GM18526 (cell line): ENCODE results near the gene ANO1.

Experiments
- POLR2A ChIP-seq: IDR thresholded peaks from 3 replicates; pipeline ENCODE4 v1.6.1; 2011; ENCODE audit not compliant: insufficient read length; ENCODE audit errors: extremely low read depth

ANO1 gene

DNA sequence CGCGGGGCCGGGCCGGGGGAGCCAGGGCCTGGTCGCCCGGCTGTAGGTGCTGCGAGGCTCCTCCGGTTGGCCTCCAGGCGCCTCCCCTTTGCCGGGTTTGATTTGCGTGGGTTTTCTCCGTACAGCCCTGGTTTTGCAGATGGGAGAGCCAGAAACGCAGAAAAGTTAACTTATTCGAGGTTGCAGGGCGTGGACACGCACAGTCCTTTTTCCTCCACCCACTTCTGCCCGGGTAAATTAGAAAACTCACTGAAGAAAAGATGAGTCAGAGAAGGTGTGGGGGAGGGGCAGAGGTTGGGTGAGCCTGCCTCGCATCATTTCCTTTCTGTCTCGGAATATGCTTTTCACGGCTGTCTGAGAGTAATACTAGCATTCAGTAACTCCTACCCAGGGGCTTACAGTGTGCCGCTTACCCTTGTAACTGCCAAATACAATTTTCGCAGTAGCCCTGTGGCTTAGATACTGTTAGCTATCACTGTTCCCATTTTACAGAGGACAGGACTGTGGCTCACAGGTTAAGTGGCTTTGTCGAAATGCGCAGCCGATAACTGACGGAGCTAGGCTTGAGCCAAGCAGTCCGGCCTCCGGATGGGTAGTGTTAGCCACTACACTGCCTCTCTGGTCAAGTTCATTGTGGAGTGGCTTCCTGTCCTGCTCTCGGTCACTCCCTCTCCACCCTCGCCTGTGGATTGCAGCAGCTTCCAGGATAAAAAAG is 125.8 kb downstream of the ANO1 start:
- no peak for TF ChIP-seq POLR2A

DNA sequence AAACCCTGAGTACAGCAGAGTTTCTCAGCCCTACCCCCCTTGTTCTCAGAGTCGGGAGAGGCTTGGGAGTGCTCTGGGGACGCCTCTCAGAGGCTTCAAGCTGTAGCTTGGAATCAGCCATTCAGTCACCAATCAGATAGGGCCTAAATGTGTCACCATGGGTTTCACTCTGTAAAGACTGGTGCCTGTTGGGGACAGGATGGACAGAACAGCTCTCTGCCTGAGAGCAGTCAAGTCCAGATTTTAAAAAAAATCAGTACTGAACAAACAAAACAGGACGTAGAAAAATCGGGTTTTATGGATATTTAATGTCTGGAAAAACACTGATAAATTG is 126.3 kb downstream of the ANO1 start:
- no peak for TF ChIP-seq POLR2A

DNA sequence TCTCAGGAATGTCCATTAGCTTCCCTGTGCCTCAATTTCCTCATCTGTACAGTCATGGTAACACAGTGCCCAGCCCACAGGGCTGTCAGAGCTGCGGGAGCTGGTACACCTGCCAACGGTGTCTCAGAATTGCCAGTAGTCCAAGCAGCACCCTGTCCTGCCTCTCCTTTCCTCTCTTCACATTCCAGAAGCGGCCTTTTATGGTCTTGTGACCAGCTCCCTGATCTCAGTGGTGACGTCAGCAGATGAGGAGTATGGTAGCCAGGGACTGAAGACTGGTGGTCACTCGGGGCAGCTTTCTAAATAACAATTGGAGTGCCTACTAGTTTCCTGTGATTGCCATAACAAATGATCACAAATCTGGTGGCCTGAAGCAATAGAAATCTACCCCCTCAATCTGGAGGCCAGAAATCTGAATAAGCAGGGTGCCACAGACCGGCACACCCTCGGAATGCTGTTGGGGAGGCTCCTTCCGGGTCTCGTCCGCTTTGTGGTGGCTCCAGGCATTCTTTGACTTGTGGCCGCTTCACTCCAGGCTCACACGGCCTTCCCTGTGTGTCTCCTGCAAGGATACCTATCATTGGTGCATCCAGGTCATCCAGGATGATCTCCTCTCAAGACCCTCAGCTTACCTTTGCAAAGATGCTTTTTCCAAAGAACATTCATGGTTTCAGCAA is 127.1 kb downstream of the ANO1 start:
- TF ChIP-seq POLR2A: no peak

DNA sequence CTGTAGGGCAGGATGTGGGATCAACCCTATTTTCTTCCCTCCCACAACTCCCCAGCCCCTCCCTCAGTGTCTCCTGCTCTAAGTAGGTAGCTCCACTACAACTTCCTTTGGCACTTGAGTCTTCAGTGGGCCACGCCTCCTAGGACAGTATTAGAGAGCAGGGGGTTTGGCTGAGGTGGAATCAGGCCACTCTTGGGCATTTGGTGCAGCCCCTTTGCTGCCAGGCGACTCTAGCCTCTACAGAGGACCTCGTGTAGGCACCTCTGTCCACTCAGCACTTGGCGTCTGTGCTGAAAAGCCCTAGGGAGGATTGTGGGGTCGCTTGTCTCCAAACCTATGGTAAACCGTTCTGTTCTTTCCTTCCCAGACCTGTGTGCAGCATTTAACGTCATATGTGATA is 127.6 kb downstream of the ANO1 start:
- no peak for TF ChIP-seq POLR2A

DNA sequence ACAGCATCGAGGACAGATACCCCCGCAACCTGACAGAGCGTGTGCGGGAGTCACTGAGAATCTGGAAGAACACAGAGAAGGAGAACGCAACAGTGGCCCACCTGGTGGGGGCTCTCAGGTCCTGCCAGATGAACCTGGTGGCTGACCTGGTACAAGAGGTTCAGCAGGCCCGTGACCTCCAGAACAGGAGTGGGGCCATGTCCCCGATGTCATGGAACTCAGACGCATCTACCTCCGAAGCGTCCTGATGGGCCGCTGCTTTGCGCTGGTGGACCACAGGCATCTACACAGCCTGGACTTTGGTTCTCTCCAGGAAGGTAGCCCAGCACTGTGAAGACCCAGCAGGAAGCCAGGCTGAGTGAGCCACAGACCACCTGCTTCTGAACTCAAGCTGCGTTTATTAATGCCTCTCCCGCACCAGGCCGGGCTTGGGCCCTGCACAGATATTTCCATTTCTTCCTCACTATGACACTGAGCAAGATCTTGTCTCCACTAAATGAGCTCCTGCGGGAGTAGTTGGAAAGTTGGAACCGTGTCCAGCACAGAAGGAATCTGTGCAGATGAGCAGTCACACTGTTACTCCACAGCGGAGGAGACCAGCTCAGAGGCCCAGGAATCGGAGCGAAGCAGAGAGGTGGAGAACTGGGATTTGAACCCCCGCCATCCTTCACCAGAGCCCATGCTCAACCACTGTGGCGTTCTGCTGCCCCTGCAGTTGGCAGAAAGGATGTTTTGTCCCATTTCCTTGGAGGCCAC is 128.3 kb downstream of the ANO1 start:
- TF ChIP-seq POLR2A: no peak

DNA sequence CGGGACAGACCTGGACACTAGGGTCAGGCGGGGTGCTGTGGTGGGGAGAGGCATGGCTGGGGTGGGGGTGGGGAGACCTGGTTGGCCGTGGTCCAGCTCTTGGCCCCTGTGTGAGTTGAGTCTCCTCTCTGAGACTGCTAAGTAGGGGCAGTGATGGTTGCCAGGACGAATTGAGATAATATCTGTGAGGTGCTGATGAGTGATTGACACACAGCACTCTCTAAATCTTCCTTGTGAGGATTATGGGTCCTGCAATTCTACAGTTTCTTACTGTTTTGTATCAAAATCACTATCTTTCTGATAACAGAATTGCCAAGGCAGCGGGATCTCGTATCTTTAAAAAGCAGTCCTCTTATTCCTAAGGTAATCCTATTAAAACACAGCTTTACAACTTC is 128.9 kb downstream of the ANO1 start:
- no peak for TF ChIP-seq POLR2A

DNA sequence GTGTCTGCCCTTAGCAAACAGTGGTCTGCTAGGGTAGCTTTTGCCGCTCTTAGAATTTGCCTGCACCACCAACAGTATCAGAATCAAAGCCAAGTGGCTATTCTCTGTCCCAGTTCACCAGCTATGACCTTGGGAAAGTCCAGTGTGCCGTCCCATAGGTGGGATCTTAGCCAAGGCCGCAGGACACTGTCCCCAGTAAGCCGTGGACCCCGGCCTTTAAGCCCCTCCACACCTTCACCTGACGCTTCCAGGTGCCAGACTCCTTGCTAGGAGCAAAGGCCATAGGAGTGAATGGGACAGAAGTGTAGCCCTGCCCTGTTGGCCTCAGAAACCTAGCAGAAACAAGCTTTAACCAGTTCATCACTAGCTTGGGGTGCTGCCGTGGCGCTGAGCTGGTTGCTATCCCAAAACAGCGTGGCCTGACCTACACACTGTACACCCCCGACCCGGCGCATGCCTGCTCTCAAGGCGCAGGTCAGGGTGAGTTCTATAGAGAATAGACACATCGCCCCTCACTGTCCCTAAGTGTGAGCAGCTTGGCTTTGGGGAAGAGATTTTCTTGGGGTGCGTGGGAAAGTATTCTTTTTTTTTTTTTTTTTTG is 129.5 kb downstream of the ANO1 start:
- TF ChIP-seq POLR2A: no peak

DNA sequence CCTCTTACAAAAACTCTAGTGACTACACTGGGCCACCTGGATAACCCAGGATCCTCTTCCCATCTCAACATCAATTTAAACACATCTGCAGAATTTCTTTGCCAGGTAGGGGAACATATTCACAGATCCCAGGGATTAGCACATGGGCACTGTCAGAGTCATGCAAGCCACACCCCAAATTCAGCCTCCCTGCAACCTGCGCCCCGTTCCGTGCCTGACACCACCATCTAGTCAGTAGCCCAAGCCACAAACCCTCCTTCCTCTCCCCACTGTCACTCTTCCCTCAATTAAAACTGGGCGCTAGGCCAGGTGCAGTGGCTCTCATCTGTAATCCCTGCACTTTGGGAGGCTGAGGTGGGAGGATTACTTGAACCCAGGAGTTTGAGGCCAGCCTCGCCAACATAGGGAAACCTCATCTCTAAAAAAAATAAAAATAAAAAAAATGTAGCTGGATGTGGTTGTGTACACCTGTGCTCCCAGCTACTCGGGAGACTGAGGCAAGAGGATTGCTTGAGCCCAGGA is 131.3 kb downstream of the ANO1 start:
- TF ChIP-seq POLR2A: no peak

DNA sequence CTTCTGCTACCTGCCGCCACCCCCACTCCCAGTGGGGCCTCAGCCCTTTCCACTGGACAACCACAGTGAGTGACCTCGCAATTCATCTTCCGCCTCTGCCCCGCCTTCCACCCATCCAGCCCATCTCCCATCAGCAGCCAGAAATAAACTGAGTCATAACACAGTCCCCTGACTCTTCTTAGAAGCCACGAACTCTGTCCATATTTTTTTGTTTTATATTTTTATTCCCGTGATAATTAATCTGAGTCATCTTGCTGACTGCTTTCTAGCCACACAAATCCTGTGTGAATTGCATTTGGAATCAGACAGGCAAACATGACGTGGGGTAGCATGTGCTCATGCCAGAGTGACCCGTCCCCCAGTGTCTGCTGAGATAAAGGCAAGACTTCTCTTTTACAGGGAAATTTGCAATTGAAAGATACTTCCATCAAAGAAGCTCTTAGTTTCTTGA is 132.0 kb downstream of the ANO1 start:
- no peak for TF ChIP-seq POLR2A

DNA sequence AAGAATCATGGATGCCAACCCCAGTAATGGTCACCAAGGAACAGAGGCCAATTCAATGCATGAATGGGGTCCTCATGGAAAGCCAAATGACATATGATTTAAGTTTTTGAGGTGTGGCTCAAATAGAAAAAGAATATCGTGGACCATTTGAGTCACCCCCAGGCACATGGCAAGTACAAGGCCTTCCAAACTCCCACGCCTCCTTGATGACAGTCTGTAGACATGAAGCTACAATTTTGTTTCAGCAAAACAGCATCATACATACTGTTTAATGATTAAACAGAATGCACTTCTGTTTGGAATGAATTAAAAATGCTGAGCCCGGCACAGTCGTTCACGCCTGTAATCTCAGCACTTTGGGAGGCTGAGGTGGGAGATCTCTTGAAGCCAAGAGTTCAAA is 132.4 kb downstream of the ANO1 start:
- no peak for TF ChIP-seq POLR2A

DNA sequence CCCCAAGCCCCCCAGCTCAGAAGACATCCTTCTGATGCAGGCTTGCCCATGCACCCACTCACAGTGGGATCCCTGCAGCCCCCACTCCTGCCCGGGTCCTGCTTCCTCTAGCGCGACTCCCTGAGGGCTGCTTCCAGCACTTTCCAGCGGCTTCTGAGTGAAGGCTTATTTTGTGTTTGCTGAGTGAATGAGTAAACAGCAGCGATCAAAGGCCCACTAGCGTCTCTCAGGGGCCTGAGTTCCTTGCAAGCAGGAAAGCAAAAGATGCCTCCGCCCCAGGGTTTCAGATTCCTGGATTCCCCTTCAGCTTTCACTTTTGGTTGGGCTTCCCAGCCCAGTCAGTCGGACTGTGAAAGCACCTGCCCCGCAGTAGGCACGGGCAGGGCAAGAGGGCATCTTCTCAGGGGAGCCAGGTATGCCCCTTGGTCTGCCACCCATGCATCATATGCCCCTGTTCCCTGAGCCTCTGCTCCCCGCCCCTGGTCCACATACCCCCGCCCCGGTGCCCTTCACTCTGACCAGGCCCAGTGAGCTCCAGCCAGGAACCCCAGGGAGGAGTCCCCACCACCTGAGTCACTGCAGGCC is 134.2 kb downstream of the ANO1 start:
- no peak for TF ChIP-seq POLR2A

DNA sequence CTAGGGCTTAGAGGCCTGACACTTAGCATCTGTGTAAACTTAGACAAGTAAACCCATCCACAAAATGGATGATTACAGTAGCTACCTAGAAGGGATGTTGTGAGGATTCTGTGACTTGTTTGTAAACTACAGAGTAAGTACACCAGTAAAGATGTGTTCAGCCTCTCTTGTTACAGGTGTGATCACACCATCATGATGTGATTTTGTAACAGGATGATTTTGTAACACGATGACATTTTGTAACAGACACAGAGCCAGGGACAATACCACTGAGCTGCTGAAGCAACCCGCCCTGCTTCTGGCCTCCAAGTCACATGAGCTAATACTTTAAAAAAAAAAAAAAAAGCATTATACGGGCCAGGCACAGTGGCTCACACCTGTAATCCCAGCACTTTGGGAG is 142.0 kb downstream of the ANO1 start:
- no peak for TF ChIP-seq POLR2A

DNA sequence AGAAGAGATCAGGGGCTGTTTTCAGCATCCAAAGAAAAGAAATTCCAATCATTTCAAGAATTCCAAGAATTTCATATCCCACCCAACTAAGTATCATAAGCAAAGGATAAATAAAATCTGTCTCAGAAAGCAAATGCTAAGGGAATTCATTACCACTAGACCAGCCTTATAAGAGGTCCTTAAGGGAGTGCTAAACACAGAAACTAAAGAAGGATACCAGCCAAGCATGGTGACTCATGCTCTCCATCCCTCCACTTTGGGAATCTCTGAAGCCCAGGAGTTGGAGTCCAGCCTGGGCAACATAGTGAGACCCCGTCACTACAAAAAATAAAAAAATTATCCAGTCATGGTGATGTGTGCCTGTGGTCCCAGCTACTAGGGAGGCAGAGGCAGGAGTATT is 142.8 kb downstream of the ANO1 start:
- no peak for TF ChIP-seq POLR2A

DNA sequence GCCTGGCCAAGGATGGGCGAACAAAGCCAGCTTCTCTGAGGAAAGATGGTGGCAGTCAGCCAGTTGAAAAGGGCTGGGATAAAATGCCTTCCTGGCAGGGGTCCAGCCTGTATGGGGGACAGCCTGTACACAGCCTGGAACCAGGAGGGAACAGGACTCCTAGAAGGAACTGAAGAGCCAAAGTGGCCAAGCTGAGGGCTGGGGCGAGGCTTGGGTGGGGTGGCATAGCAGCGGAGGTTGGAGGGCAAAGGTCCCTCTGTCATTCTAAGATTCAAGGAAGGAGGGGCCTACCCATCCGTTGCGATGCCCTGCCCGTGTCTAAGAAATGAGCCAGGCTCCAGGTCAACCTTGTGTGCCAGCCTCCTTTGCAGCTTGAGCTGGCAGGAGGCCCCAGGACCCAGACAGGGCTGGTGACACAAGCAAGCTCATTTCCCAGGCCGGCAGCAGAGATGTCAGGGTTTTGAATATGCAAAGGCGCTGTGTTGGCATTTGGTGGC is 147.6 kb downstream of the ANO1 start:
- TF ChIP-seq POLR2A: no peak

DNA sequence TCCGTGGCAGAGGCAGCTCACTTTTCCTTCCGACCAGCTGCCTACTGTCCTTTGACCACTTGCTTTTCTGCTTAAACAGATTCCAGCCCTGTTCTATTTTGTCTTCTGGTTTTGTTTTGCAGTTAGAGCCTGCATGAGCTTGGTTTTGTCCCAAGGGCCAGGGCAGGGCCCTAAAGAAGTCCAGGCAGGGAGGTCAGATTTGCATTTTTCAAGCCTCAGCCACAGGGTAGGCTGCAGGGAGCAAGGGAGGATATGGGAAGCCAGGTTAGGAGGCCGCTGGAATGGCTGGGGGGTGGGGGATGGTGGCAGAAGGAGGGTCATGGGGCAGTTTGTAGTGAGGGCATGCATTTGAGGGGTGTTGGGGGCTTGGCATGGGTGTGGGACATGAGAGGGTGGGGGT is 148.1 kb downstream of the ANO1 start:
- no peak for TF ChIP-seq POLR2A
